Esophagus muscularis mucosa (tissue), 4 donors: ENCODE measurements around the gene DIP2B. TPM values are rescaled to one million over a fixed set of nuclear protein-coding genes. Genes with fewer than 3 reads are reported as not detected.

ENCODE experiments used
- DNase-seq: peaks from one replicate; pipeline ENCODE4 v3.0.0-alpha.2; 2017; ENCODE audit errors: extremely low spot score
- H3K27ac ChIP-seq, 4 donors: fragments of 200-600 bp; sonication (generic); replicated peaks in 1 of 4; 1 replicate in 3 of 4; 2 replicates in 1 of 4; pipeline ENCODE4 v1.5.1; 2016 to 2019; ENCODE audit warnings: mild to moderate bottlenecking in 1 of 4
- H3K27me3 ChIP-seq, 4 donors: fragments of 200-600 bp; sonication (generic); one replicate each; pipeline versions ENCODE4 v1.5.1 to v1.6.0; 2016 to 2019
- H3K36me3 ChIP-seq, 4 donors: fragments of 200-600 bp; sonication (generic); one replicate each; pipeline ENCODE4 v1.5.1; 2016 to 2019
- H3K4me1 ChIP-seq, 4 donors: fragments of 200-600 bp; sonication (generic); one replicate each; pipeline ENCODE4 v1.5.1; 2016 to 2019
- H3K4me3 ChIP-seq, 4 donors: fragments of 200-600 bp; sonication (generic); 1 replicate in 2 of 4; 2 replicates in 2 of 4; pipeline ENCODE4 v1.5.1; 2016 to 2019; ENCODE audit warnings: mild to moderate bottlenecking in 4 of 4, moderate library complexity in 1 of 4
- H3K9me3 ChIP-seq, 4 donors: fragments of 200-600 bp; sonication (generic); 1 replicate in 3 of 4; 2 replicates in 1 of 4; pipeline ENCODE4 v1.5.1; 2016 to 2019
- CTCF ChIP-seq, 3 experiments: fragments of 200-600 bp in 2 of 3; fragments of 450-650 bp in 1 of 3; sonication (generic) in 2 of 3; IDR thresholded peaks; one replicate each; pipeline ENCODE4 v1.5.1; 2017 to 2019; ENCODE audit warnings: antibody characterized with exemption in 3 of 3, mild to moderate bottlenecking in 2 of 3, moderate library complexity in 1 of 3
- EP300 ChIP-seq: sonication (generic); formaldehyde crosslinking; IDR thresholded peaks from one replicate; pipeline ENCODE4 v1.6.1; 2017; ENCODE audit warnings: antibody characterized with exemption
- POLR2A ChIP-seq: fragments of 450-650 bp; IDR thresholded peaks from one replicate; pipeline ENCODE4 v1.6.1; 2017; ENCODE audit warnings: antibody characterized with exemption, moderate library complexity, mild to moderate bottlenecking, low read depth
- POLR2AphosphoS5 ChIP-seq, 2 donors: sonication (generic); formaldehyde crosslinking; IDR thresholded peaks; one replicate each; pipeline ENCODE4 v1.6.1; 2017; ENCODE audit warnings: antibody characterized with exemption in 2 of 2
- WGBS: methylation state at CpG from one replicate; pipeline ENCODE4 v1.1.5; 2018; 5-methylcytosine and 5-hydroxymethylcytosine counted together
- intact Hi-C: fragments of 100-400 bp; cut with DNase I; formaldehyde crosslinking; loops from one replicate; pipeline ENCODE4 v1.15.1; 2023
- total RNA-seq, 4 donors: library from RNA; depleted of rRNA; stranded (reverse); fragments of >200 nt; gene quantifications; one replicate each; pipeline versions ENCODE4 v1.1.0 to v1.2.1, GENCODE V29; 2016

DIP2B gene
- total RNA-seq, 4 donors from 2014 or later, result 18.7 to 23.0 (median 20.6) TPM

DNA sequence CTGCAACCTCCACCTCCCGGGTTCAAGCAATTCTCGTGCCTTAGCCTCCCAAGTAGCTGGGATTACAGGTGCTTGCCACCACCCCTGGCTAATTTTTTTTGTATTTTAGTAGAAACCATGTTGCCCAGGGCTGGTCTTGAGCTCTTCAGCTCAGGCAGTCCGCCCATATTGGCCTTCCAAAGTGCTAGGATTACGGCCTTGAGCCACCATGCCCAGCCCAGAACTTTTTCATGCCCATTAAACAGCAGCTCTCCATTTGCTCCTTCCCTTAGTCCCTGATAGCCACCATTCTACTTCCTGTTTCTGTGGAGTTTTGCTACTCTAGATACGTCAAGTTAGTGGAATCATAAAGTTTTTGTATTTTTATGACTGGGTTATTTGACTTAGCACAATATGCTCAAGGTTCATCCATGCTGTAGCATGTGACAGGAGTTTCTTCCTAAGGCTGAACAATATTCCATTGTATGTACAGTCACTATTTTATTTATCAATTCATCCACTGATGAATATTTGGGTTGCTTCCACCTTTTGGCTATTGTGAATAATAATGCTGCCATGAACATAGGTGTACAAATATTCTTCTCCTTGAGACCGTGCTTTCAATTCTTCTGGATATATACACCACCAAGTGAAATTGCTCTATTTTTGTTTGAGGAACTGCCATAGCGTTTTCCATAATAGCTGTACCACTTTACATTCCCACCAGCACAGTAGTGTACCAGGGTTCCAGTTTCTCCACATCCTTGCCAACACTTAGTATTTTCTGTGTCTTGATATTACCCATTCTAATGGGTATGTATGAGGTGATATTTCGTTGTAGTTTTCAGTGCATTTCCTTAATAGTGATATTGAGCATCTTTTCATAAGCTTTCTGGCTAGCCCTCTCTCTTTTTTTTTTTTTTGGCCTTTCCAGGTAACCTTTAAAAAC is 274.1 kb downstream of the DIP2B start:
- peaks cover 12 to 31% (median 22%) of the 10 kb centered on the region in 4 donors for H3K36me3 ChIP-seq
- no peak for DNase-seq
- intact Hi-C loops, result no loop called here
- peaks cover 0 to 8% (median 0%) of the 10 kb centered on the region in 4 donors for H3K4me1 ChIP-seq
- no peaks in the 10 kb centered on the region for H3K27me3 ChIP-seq
- H3K27ac ChIP-seq, result no peak overlapping the region
- 93% methylated on average over 8 of the region's 8 CpGs for WGBS
- no peak overlapping the region for H3K4me3 ChIP-seq
- TF ChIP-seq EP300, result no peak
- TF ChIP-seq POLR2AphosphoS5 (IDR thresholded peaks at IDR 0.05), result no peak
- no peak for TF ChIP-seq POLR2A
- TF ChIP-seq CTCF (IDR thresholded peaks at IDR 0.05), result no peak
- no peaks in the 10 kb centered on the region for H3K9me3 ChIP-seq

DNA sequence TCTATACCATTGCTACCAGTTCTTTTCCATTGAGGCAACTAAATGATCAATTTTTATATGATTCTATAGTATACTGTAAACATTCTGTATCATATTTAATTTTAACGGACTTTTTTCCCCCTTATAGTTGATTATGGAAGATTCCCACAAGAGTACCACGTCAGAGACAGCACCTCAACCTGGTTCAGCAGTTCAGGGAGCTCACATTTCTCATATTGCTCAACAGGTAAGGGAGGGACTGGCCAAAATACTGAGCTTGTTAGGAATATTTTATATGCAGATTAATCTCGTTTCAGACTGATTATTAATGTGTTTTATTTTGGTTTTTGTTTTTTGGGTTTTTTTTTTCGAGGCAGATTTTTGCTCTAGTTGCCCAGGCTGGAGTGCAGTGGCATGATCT is 275.2 kb downstream of the DIP2B start:
- Histone ChIP-seq H3K36me3 (peaks cover 12 to 35% (median 22%) of the 10 kb centered on the region in 4 donors), H3K4me3 (no peak overlapping the region), H3K27ac (no peak overlapping the region), H3K27me3 (no peaks in the 10 kb centered on the region), H3K4me1 (peaks cover 0 to 8% (median 0%) of the 10 kb centered on the region in 4 donors), H3K9me3 (no peaks in the 10 kb centered on the region)
- DNase-seq, result no peak
- no peak for TF ChIP-seq POLR2AphosphoS5 (IDR thresholded peaks at IDR 0.05)
- TF ChIP-seq POLR2A, result no peak
- no peak for TF ChIP-seq EP300
- WGBS, result 98% methylated on average over 4 of the region's 4 CpGs
- intact Hi-C loops, result no loop called here

GRCh38 chr12:50784501-50784900 is 279.7 kb downstream of the DIP2B start:
- no peaks in the 10 kb centered on the region for H3K27me3 ChIP-seq
- peaks cover 12 to 42% (median 28%) of the 10 kb centered on the region in 4 donors for H3K36me3 ChIP-seq
- DNase-seq, result no peak
- no peaks in the 10 kb centered on the region for H3K9me3 ChIP-seq
- H3K27ac ChIP-seq, result no peak overlapping the region
- peaks cover 4 to 15% (median 8%) of the 10 kb centered on the region in 4 donors for H3K4me1 ChIP-seq
- WGBS, result 93% methylated on average over 4 of the region's 4 CpGs
- no peak overlapping the region for H3K4me3 ChIP-seq
- intact Hi-C loops, result no loop called here
- TF ChIP-seq POLR2AphosphoS5 (IDR thresholded peaks at IDR 0.05), result no peak
- no peak for TF ChIP-seq POLR2A
- TF ChIP-seq EP300, result no peak
- no peak for TF ChIP-seq CTCF (IDR thresholded peaks at IDR 0.05)

DNA sequence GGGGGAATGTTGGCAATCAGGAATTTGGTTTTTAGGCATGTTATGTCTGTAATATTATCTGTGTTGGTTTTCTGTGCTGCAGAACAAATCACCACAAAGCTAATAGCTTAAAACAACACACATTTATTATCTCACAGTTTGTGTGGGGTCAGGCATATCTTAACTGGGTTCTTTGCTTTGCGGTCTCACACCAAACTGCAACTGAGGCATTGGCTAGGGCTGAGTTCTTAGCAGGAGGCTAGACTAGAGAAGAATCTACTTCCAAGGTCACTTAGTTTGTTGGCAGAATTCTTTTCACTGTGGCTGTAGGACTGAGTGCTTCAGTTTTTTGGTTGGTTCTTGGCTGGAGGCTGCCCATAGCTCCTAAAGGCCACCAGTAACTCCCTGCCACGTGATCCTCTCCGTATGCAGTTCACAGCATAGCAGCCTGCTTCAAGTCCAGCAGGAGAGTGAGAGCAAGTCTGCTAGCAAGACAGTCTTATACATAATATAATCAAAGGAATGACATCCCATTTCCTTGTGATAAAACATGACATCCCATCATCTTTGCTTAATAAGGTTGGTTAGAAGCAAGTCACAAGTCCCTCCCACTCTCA is 280.7 kb downstream of the DIP2B start:
- 93% methylated on average over 3 of the region's 3 CpGs for WGBS
- TF ChIP-seq CTCF (IDR thresholded peaks at IDR 0.05) (no peak), POLR2AphosphoS5 (IDR thresholded peaks at IDR 0.05) (no peak), EP300 (no peak), POLR2A (no peak)
- Histone ChIP-seq H3K9me3 (no peaks in the 10 kb centered on the region), H3K4me3 (no peak overlapping the region), H3K27me3 (no peaks in the 10 kb centered on the region), H3K36me3 (peaks cover 12 to 35% (median 25%) of the 10 kb centered on the region in 4 donors), H3K27ac (no peak overlapping the region), H3K4me1 (peaks cover 4 to 15% (median 8%) of the 10 kb centered on the region in 4 donors)
- no peak for DNase-seq
- intact Hi-C loops, result no loop called here
